Left ventricle myocardium inferior (tissue), 1 donor: Measurements from ENCODE around the gene SEMA4D. TPM values are rescaled to one million over a fixed set of nuclear protein-coding genes. Genes with fewer than 3 reads are reported as not detected.

Source experiments
- DNase-seq: peaks from one replicate; pipeline ENCODE4 v3.0.0-alpha.2; 2020
- H3K27ac ChIP-seq: fragments of 200-600 bp; replicated peaks from 2 replicates; pipeline ENCODE4 v1.8.0; 2021
- H3K27me3 ChIP-seq: fragments of 200-600 bp; 2 replicates; pipeline ENCODE4 v1.8.0; 2021; ENCODE audit warnings: low read depth
- H3K36me3 ChIP-seq: fragments of 200-600 bp; 2 replicates; pipeline ENCODE4 v1.8.0; 2021
- H3K4me1 ChIP-seq: fragments of 200-600 bp; 2 replicates; pipeline ENCODE4 v1.8.0; 2021
- H3K4me3 ChIP-seq: fragments of 200-600 bp; 2 replicates; pipeline ENCODE4 v1.8.0; 2021; ENCODE audit warnings: mild to moderate bottlenecking, moderate library complexity
- H3K9me3 ChIP-seq: fragments of 200-600 bp; replicated peaks from 2 replicates; pipeline ENCODE4 v1.8.0; 2021
- intact Hi-C: fragments of 100-400 bp; cut with micrococcal nuclease; formaldehyde crosslinking; loops from one replicate; pipeline ENCODE4 v1.11.0; 2022
- total RNA-seq: library from RNA; stranded (reverse); fragmentation: NEBNext Ultra II Directional; extraction: Animal tissue kit (Norgen Biotek cat#: 25700); gene quantifications from one replicate; pipeline ENCODE4 v1.2.1, GENCODE V29; 2021
- TF ChIP-seq, protein P1 (sequence below): fragments of 200-600 bp; IDR thresholded peaks from 2 replicates; pipeline ENCODE4 v1.8.0; 2021; ENCODE audit warnings: antibody characterized with exemption, mild to moderate bottlenecking, borderline replicate concordance
- donor health status: DM: no; HTN: yes; CAD: no; lungs with severe emphysema.

The SEMA4D gene
- total RNA-seq, 1 donor from 2014 or later, result 17.1 TPM

DNA sequence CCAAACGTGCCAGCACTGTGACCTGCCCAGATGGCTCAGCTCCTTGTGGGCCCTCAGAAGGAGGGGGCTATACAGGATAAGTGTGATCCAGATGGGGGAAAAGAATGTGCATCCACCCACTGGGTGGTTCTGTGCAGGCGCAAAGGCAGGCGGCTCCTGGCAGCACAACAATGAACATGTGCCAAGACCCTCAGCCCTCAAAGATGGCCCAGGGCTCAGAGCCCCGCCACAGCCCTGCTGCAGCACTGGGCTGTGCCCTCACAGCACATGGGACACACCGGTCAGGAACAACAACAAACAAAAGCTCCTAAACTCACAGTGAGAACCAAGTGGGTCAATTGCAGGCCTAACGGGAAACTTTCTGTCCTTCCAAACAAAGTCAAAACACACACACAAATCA lies 4.7 kb downstream of the SEMA4D start:
- intact Hi-C loops, result no loop called here
- Histone ChIP-seq H3K27ac (no peak overlapping the region), H3K4me3 (no peak overlapping the region), H3K4me1 (peaks cover 10% of the 10 kb centered on the region), H3K9me3 (no peaks in the 10 kb centered on the region), H3K27me3 (peaks cover 11% of the 10 kb centered on the region), H3K36me3 (no peaks in the 10 kb centered on the region)
- no peak for DNase-seq
- TF ChIP-seq, protein P1, sequence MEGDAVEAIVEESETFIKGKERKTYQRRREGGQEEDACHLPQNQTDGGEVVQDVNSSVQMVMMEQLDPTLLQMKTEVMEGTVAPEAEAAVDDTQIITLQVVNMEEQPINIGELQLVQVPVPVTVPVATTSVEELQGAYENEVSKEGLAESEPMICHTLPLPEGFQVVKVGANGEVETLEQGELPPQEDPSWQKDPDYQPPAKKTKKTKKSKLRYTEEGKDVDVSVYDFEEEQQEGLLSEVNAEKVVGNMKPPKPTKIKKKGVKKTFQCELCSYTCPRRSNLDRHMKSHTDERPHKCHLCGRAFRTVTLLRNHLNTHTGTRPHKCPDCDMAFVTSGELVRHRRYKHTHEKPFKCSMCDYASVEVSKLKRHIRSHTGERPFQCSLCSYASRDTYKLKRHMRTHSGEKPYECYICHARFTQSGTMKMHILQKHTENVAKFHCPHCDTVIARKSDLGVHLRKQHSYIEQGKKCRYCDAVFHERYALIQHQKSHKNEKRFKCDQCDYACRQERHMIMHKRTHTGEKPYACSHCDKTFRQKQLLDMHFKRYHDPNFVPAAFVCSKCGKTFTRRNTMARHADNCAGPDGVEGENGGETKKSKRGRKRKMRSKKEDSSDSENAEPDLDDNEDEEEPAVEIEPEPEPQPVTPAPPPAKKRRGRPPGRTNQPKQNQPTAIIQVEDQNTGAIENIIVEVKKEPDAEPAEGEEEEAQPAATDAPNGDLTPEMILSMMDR, result no peak

DNA sequence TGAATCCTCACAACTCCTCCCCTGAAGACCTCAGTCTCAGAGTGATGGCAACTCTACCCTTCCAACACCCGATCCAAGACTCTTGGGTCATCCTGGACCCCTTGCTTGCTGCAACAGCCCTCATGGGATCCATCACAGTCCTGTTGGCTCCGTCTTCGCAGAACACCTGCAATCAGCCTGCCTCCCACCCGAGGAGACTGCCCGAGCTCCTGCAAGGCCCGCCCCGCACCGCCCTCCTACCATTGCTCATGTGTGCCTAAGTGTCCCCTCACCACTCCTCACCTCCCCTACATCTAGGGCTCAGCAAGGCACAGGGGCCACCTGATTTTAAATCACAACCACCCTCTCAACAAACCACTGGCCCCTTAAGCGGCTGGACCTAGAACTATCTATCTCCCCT lies 5.3 kb downstream of the SEMA4D start:
- no peak overlapping the region for H3K4me3 ChIP-seq
- H3K4me1 ChIP-seq, result peaks cover 10% of the 10 kb centered on the region
- no peaks in the 10 kb centered on the region for H3K36me3 ChIP-seq
- TF ChIP-seq, protein P1, result no peak
- no peak for DNase-seq
- intact Hi-C loops, result no loop called here
- peaks cover 10% of the 10 kb centered on the region for H3K27me3 ChIP-seq
- no peak overlapping the region for H3K27ac ChIP-seq
- H3K9me3 ChIP-seq, result no peaks in the 10 kb centered on the region

DNA sequence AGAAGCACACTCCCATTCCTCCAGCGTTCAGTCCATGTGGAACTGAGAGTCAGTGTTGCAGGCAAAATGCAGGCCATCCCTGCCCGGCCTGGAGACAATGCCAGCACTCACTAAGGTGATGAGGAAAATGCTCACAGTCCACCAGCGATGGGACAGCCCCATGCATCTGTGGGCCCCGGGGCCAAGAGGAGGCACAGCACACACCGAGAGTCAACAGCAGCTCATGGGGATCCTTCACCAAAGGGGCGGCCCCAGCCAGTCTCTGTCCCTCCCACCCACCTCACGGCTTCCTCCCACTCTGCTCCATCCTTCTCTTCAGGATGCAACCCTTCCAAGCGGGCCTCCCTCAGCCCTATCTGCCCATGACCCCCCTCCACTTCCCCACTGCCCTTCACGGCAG lies 6.2 kb downstream of the SEMA4D start:
- Histone ChIP-seq H3K4me1 (peaks cover 6% of the 10 kb centered on the region), H3K27me3 (peaks cover under 1% of the 10 kb centered on the region), H3K27ac (no peak overlapping the region), H3K9me3 (peaks cover 2% of the 10 kb centered on the region), H3K36me3 (no peaks in the 10 kb centered on the region), H3K4me3 (no peak overlapping the region)
- intact Hi-C loops, result no loop called here
- DNase-seq, result no peak
- TF ChIP-seq, protein P1, result no peak

DNA sequence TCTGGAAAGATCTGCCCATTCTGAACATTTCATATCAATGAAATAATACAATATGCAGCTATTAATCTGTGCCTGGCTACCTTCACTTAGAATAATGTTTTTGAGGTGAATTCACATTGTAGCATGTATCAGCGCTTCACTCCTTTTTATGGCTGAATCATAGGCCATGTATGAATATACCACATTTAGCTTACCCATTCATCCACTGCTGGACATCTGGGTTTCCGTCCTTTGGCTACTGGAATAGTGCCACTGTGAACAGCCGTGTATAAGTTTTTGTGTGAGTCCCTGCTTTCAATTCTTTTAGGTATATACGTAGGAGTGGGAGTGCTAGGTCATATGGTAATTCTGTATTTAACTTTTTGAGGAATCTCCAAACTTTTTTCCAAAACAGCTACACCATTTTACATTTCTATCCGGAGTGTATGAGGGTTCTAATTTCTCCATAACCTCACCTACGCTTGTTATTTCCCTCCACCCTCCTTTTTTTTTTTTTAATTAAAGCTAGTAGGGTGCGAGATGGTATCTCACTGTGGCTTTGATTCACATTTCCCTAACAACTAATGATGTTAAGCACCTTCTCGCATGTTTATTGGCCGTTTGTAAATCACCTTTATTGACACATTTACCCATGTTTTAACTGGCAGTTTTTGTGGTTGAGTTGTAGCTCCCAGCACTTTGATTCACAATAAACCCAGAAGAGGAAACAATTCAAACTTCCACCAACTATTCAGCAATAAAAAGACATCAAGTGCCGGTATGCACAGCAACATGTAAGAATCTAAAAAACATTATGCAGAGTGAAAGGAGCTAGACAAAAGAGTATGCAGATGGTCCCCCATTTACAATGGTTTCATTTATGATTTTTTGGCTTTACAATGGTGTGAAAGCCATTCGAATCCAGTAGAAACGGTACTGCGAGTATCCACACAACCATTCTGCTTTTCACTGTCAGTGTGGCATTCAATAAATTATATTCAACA lies 8.1 kb downstream of the SEMA4D start:
- intact Hi-C loops, result no loop called here
- DNase-seq, result no peak
- Histone ChIP-seq H3K27ac (no peak overlapping the region), H3K9me3 (peaks cover 10% of the 10 kb centered on the region), H3K4me3 (no peak overlapping the region), H3K27me3 (no peaks in the 10 kb centered on the region), H3K36me3 (no peaks in the 10 kb centered on the region), H3K4me1 (peaks cover 4% of the 10 kb centered on the region)
- TF ChIP-seq, protein P1, result no peak

DNA sequence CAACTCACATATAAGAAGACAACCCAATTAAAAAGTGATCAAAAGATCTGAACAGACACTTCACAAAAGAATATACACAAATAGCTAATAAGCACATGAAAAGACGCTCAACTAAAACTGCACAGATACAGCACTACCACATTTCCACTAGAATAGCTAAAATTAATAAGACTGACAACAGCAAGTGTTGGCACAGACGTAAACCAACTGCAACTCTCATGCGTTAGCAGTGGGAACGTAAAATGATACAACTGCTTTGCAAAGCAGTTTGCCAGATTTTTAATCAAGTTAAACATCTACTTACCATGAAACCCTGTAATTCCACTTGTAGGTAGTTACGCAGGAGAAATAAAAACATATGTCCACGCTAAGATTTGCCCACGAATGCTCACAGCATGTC lies 9.0 kb downstream of the SEMA4D start:
- H3K27ac ChIP-seq, result no peak overlapping the region
- peaks cover 10% of the 10 kb centered on the region for H3K9me3 ChIP-seq
- H3K36me3 ChIP-seq, result no peaks in the 10 kb centered on the region
- H3K4me3 ChIP-seq, result no peak overlapping the region
- H3K4me1 ChIP-seq, result peaks cover 9% of the 10 kb centered on the region
- TF ChIP-seq, protein P1, result no peak
- H3K27me3 ChIP-seq, result no peaks in the 10 kb centered on the region
- intact Hi-C loops, result no loop called here
- no peak for DNase-seq
